CD14-positive monocyte (primary cell): Measurements from ENCODE around the gene DBF4. TPM values are rescaled to one million over a fixed set of nuclear protein-coding genes. Genes with fewer than 3 reads are reported as not detected.

Experiments used
- DNase-seq, 3 donors: peaks; one replicate each; pipeline ENCODE4 v3.0.0-alpha.2; 2011 to 2022
- H2AFZ ChIP-seq: 2 replicates; pipeline ENCODE4 v1.6.0; 2012; ENCODE audit warnings: mild to moderate bottlenecking, low read depth, low read length, inconsistent platforms; ENCODE audit not compliant: insufficient read depth, poor library complexity, severe bottlenecking
- H3K27ac ChIP-seq, 2 donors: 1 replicate in 1 of 2; 2 replicates in 1 of 2; pipeline ENCODE4 v1.5.1; 2012 to 2013; ENCODE audit warnings: low read length in 2 of 2, control low read depth in 1 of 2, inconsistent platforms in 1 of 2, low read depth in 1 of 2, mild to moderate bottlenecking in 1 of 2
- H3K27me3 ChIP-seq, 2 donors: one replicate each; pipeline versions ENCODE4 v1.6.0 to v1.6.1; 2011 to 2013; ENCODE audit warnings: low read length in 2 of 2; ENCODE audit not compliant: control insufficient read depth in 2 of 2, insufficient read depth in 2 of 2
- H3K36me3 ChIP-seq, 2 donors: replicated peaks in 1 of 2; 1 replicate in 1 of 2; 2 replicates in 1 of 2; pipeline versions ENCODE4 v1.5.1 to v1.6.1; 2012 to 2013; ENCODE audit warnings: low read length in 2 of 2, control low read depth in 1 of 2, inconsistent platforms in 1 of 2, mild to moderate bottlenecking in 1 of 2; ENCODE audit not compliant: insufficient read depth in 2 of 2, control insufficient read depth in 1 of 2
- H3K4me1 ChIP-seq, 2 donors: 1 replicate in 1 of 2; 2 replicates in 1 of 2; pipeline versions ENCODE4 v1.5.1 to v1.6.1; 2012 to 2013; ENCODE audit warnings: low read length in 2 of 2, control low read depth in 1 of 2, inconsistent platforms in 1 of 2, mild to moderate bottlenecking in 1 of 2, moderate library complexity in 1 of 2; ENCODE audit not compliant: insufficient read depth in 2 of 2, control insufficient read depth in 1 of 2
- H3K4me2 ChIP-seq: replicated peaks from 2 replicates; pipeline ENCODE3; 2012; ENCODE audit warnings: low read length, moderate library complexity, mild to moderate bottlenecking; ENCODE audit not compliant: poor library complexity, severe bottlenecking; ENCODE audit errors: extremely low read depth
- H3K4me3 ChIP-seq, 3 experiments: fragments of 200-600 bp in 1 of 3; sonication (generic) in 1 of 3; replicated peaks in 1 of 3; 1 replicate in 2 of 3; 2 replicates in 1 of 3; pipeline ENCODE4 v1.5.1; 2011 to 2013; ENCODE audit warnings: low read length in 3 of 3, mild to moderate bottlenecking in 3 of 3, control low read depth in 2 of 3, low read depth in 2 of 3, inconsistent platforms in 1 of 3, moderate library complexity in 1 of 3
- H3K79me2 ChIP-seq: 2 replicates; pipeline ENCODE4 v1.6.0; 2012; ENCODE audit warnings: mild to moderate bottlenecking, control low read depth, inconsistent platforms, low read length, moderate library complexity; ENCODE audit not compliant: insufficient read depth
- H3K9ac ChIP-seq: 2 replicates; pipeline ENCODE4 v1.6.0; 2017; ENCODE audit warnings: low read length, mild to moderate bottlenecking; ENCODE audit not compliant: insufficient read depth, poor library complexity, severe bottlenecking
- H3K9me3 ChIP-seq, 2 donors: replicated peaks in 1 of 2; 1 replicate in 1 of 2; 2 replicates in 1 of 2; pipeline versions ENCODE4 v1.5.1 to v1.6.1; 2012 to 2013; ENCODE audit warnings: low read length in 2 of 2, control low read depth in 1 of 2; ENCODE audit not compliant: control insufficient read depth in 1 of 2, insufficient read depth in 1 of 2
- H4K20me1 ChIP-seq: 2 replicates; pipeline ENCODE4 v1.6.0; 2012; ENCODE audit warnings: mild to moderate bottlenecking, low read length, control low read depth, moderate library complexity; ENCODE audit not compliant: insufficient read depth
- H3K27ac Mint-ChIP-seq, 7 donors: one replicate each; pipeline ENCODE4 v1.8.0; 2020; ENCODE audit warnings: mild to moderate bottlenecking in 7 of 7, mixed read lengths in 7 of 7, moderate library complexity in 6 of 7, inconsistent platforms in 2 of 7
- H3K27me3 Mint-ChIP-seq, 3 donors: one replicate each; pipeline ENCODE4 v1.8.0; 2021 to 2022; ENCODE audit warnings: low read depth in 3 of 3, mild to moderate bottlenecking in 3 of 3, mixed read lengths in 3 of 3, moderate library complexity in 3 of 3, inconsistent platforms in 1 of 3
- H3K36me3 Mint-ChIP-seq, 2 donors: one replicate each; pipeline ENCODE4 v1.8.0; 2020; ENCODE audit warnings: mixed read lengths in 2 of 2, inconsistent platforms in 1 of 2, mild to moderate bottlenecking in 1 of 2
- H3K4me1 Mint-ChIP-seq: one replicate; pipeline ENCODE4 v1.8.0; 2020; ENCODE audit warnings: mild to moderate bottlenecking, mixed read lengths
- H3K4me3 Mint-ChIP-seq, 2 donors: one replicate each; pipeline ENCODE4 v1.8.0; 2020; ENCODE audit warnings: mild to moderate bottlenecking in 2 of 2, mixed read lengths in 2 of 2, moderate library complexity in 1 of 2
- H3K9me3 Mint-ChIP-seq, 7 donors: one replicate each; pipeline ENCODE4 v1.8.0; 2020 to 2022; ENCODE audit warnings: mixed read lengths in 7 of 7, mild to moderate bottlenecking in 6 of 7, moderate library complexity in 6 of 7, inconsistent platforms in 2 of 7
- WGBS: methylation state at CpG from one replicate; pipeline ENCODE4 v1.1.5; 2013; ENCODE audit warnings: missing lambda C conversion rate; ENCODE audit not compliant: insufficient coverage; 5-methylcytosine and 5-hydroxymethylcytosine counted together
- intact Hi-C, 2 donors: fragments of 100-400 bp; cut with micrococcal nuclease; formaldehyde crosslinking; loops; one replicate each; pipeline versions ENCODE4 v1.15.0 to v1.15.1; 2023
- polyA plus RNA-seq, 3 donors: library from polyadenylated mRNA; depleted of rRNA in 1 of 3; unstranded in 2 of 3; stranded (reverse) in 1 of 3; fragments of 300-500 nt in 2 of 3; fragments of >200 nt in 1 of 3; fragmentation: Illumina TruSeq in 2 of 3; gene quantifications; 1 replicate in 2 of 3; 2 replicates in 1 of 3; pipeline ENCODE4 v1.2.3, GENCODE V29; 2012 to 2021
- TF ChIP-seq, protein P1 (sequence below): fragments of 200-600 bp; IDR thresholded peaks from one replicate; pipeline ENCODE4 v1.8.0; 2022; ENCODE audit warnings: antibody characterized with exemption, mild to moderate bottlenecking

The DBF4 gene
- polyA plus RNA-seq, 3 donors, result 2.6 to 7.3 (median 6.7) TPM

DNA sequence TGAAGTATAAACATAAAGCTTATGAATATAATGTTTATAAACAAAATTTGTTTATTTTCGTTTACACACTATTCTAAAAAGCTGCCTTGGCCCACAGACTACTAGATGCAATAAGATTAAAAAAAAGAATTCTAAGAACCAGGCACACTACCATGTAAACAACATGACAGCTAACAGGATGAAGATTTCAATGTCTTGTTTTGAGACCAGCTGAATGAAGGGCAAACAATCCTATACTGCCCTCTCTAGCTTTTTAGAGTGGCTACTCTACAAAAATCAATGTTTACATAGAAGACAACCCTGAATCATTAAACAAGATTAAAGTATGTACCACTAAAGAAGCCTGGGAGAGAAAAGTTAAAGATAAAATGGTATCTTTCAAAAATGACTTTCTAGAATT is 38.7 kb upstream of the DBF4 start:
- TF ChIP-seq, protein P1, sequence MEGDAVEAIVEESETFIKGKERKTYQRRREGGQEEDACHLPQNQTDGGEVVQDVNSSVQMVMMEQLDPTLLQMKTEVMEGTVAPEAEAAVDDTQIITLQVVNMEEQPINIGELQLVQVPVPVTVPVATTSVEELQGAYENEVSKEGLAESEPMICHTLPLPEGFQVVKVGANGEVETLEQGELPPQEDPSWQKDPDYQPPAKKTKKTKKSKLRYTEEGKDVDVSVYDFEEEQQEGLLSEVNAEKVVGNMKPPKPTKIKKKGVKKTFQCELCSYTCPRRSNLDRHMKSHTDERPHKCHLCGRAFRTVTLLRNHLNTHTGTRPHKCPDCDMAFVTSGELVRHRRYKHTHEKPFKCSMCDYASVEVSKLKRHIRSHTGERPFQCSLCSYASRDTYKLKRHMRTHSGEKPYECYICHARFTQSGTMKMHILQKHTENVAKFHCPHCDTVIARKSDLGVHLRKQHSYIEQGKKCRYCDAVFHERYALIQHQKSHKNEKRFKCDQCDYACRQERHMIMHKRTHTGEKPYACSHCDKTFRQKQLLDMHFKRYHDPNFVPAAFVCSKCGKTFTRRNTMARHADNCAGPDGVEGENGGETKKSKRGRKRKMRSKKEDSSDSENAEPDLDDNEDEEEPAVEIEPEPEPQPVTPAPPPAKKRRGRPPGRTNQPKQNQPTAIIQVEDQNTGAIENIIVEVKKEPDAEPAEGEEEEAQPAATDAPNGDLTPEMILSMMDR, result no peak
- no peak overlapping the region for H3K27ac ChIP-seq
- H3K4me1 Mint-ChIP-seq, result no peaks in the 10 kb centered on the region
- no peak overlapping the region for H3K4me3 Mint-ChIP-seq
- no peak overlapping the region for H3K4me2 ChIP-seq
- peaks cover 48 to 75% of the 10 kb centered on the region in 2 donors for H3K36me3 ChIP-seq
- H3K9ac ChIP-seq, result no peak overlapping the region
- no peaks in the 10 kb centered on the region for H3K9me3 Mint-ChIP-seq
- H3K36me3 Mint-ChIP-seq, result peaks cover 43 to 45% of the 10 kb centered on the region in 2 donors
- no peaks in the 10 kb centered on the region for H3K79me2 ChIP-seq
- intact Hi-C loops, result no loop called here
- H3K4me3 ChIP-seq, result no peak overlapping the region
- no peaks in the 10 kb centered on the region for H3K4me1 ChIP-seq
- WGBS, result no CpG with 5 or more reads among the region's 1 CpG
- no peaks in the 10 kb centered on the region for H3K27me3 Mint-ChIP-seq
- DNase-seq, result no peak
- no peaks in the 10 kb centered on the region for H4K20me1 ChIP-seq
- no peaks in the 10 kb centered on the region for H3K27me3 ChIP-seq
- H2AFZ ChIP-seq, result no peak overlapping the region
- H3K9me3 ChIP-seq, result no peaks in the 10 kb centered on the region
- peak overlapping the region in 1 of 7 donors; percentile 9 for H3K27ac Mint-ChIP-seq

DNA sequence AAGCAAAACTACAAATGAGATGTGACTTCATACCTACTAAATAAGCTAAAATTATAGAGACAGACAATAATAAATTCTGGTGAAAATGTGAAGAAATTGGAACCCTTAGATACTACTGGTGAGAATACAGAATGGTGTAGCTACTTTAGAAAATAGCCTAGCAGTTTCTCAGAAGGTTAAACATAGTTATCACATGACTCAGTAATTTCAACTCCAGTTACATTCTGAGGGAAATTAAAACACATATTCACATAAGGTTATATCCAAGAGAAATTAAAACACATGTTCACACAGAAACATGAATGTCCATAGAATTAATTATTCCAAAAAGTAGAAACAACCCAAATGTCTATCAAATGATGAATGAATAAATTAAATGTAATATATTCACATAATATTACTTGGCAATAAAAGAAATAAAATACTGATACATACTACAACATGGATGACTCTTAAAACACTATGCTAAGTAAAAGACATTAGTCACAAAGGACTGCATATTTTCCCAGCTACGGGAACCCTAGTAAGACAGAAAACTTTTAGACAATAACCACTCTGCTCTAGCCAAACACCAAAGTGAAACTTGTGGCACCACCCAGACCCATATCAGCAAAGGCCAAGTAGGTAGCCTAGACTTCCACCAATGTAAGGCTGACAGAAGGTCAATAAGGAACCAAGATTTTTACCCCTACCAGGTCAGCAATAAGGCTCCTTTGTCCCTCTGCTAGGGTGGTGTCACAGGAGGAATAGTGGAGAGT is 25.3 kb upstream of the DBF4 start:
- no CpG with 5 or more reads among the region's 1 CpG for WGBS
- Histone ChIP-seq H3K4me3 (no peak overlapping the region), H3K4me1 (peaks cover 19 to 31% of the 10 kb centered on the region in 2 donors), H3K9me3 (no peaks in the 10 kb centered on the region), H3K4me2 (no peak overlapping the region), H3K9ac (no peak overlapping the region), H3K79me2 (peaks cover 37% of the 10 kb centered on the region), H4K20me1 (peaks cover 31% of the 10 kb centered on the region), H3K36me3 (peaks cover 39 to 56% of the 10 kb centered on the region in 2 donors), H3K27ac (no peak overlapping the region), H3K27me3 (no peaks in the 10 kb centered on the region), H2AFZ (no peak overlapping the region)
- H3K4me3 Mint-ChIP-seq, result no peak overlapping the region
- H3K36me3 Mint-ChIP-seq, result peaks cover 42 to 63% of the 10 kb centered on the region in 2 donors
- no peak for DNase-seq
- H3K4me1 Mint-ChIP-seq, result peaks cover 33% of the 10 kb centered on the region
- intact Hi-C loops, result no loop called here
- no peaks in the 10 kb centered on the region for H3K27me3 Mint-ChIP-seq
- no peaks in the 10 kb centered on the region for H3K9me3 Mint-ChIP-seq
- peak overlapping the region in 4 of 7 donors; percentile 21 to 78 (median 54) for H3K27ac Mint-ChIP-seq
- TF ChIP-seq, protein P1, result no peak
